Breast epithelium (tissue), 4 donors: ENCODE data around the gene XPO6. TPM values are rescaled to one million over a fixed set of nuclear protein-coding genes. Genes with fewer than 3 reads are reported as not detected.

Source experiments
- DNase-seq, 2 donors: peaks; one replicate each; pipeline ENCODE4 v3.0.0-alpha.2; 2019; ENCODE audit warnings: low spot score in 2 of 2
- H3K27ac ChIP-seq, 2 donors: fragments of 200-600 bp; sonication (generic) in 1 of 2; one replicate each; pipeline ENCODE4 v1.5.1; 2016 to 2019; ENCODE audit warnings: mild to moderate bottlenecking in 1 of 2
- H3K27me3 ChIP-seq, 2 donors: fragments of 200-600 bp; sonication (generic) in 1 of 2; one replicate each; pipeline versions ENCODE4 v1.5.1 to v1.6.0; 2017 to 2019; ENCODE audit warnings: control low read depth in 1 of 2, mild to moderate bottlenecking in 1 of 2
- H3K36me3 ChIP-seq: fragments of 200-600 bp; one replicate; pipeline ENCODE4 v1.5.1; 2019
- H3K4me1 ChIP-seq, 2 donors: fragments of 200-600 bp; sonication (generic); one replicate each; pipeline ENCODE4 v1.5.1; 2016 to 2019; ENCODE audit warnings: control low read depth in 1 of 2
- H3K4me3 ChIP-seq, 3 donors: fragments of 200-600 bp; sonication (generic); 1 replicate in 2 of 3; 2 replicates in 1 of 3; pipeline ENCODE4 v1.5.1; 2016 to 2019; ENCODE audit warnings: mild to moderate bottlenecking in 3 of 3, moderate library complexity in 2 of 3
- H3K9me3 ChIP-seq, 2 donors: fragments of 200-600 bp; sonication (generic) in 1 of 2; one replicate each; pipeline ENCODE4 v1.5.1; 2016 to 2019; ENCODE audit warnings: control low read depth in 1 of 2
- POLR2A ChIP-seq: fragments of 450-650 bp; IDR thresholded peaks from one replicate; pipeline ENCODE4 v1.6.1; 2016; ENCODE audit warnings: antibody characterized with exemption, mild to moderate bottlenecking, moderate library complexity
- POLR2AphosphoS5 ChIP-seq, 3 donors: sonication (generic); formaldehyde crosslinking; IDR thresholded peaks; one replicate each; pipeline ENCODE4 v1.6.1; 2017; ENCODE audit warnings: antibody characterized with exemption in 3 of 3
- intact Hi-C: fragments of 100-400 bp; cut with DNase I; formaldehyde crosslinking; loops from one replicate; pipeline ENCODE4 v1.15.1; 2023; ENCODE audit warnings: low total_unique reads
- total RNA-seq, 3 donors: library from RNA; depleted of rRNA; stranded (reverse); fragments of >200 nt; gene quantifications; one replicate each; pipeline ENCODE4 v1.1.0, GENCODE V29; 2016
- TF ChIP-seq, protein P1 (sequence below), 3 donors: fragments of 450-650 bp; IDR thresholded peaks; one replicate each; pipeline ENCODE4 v1.5.1; 2016 to 2017; ENCODE audit warnings: antibody characterized with exemption in 3 of 3, mild to moderate bottlenecking in 3 of 3, moderate library complexity in 3 of 3

Gene XPO6
- total RNA-seq, 3 donors from 2014 or later, result 66.4 to 84.6 (median 67.4) TPM

DNA sequence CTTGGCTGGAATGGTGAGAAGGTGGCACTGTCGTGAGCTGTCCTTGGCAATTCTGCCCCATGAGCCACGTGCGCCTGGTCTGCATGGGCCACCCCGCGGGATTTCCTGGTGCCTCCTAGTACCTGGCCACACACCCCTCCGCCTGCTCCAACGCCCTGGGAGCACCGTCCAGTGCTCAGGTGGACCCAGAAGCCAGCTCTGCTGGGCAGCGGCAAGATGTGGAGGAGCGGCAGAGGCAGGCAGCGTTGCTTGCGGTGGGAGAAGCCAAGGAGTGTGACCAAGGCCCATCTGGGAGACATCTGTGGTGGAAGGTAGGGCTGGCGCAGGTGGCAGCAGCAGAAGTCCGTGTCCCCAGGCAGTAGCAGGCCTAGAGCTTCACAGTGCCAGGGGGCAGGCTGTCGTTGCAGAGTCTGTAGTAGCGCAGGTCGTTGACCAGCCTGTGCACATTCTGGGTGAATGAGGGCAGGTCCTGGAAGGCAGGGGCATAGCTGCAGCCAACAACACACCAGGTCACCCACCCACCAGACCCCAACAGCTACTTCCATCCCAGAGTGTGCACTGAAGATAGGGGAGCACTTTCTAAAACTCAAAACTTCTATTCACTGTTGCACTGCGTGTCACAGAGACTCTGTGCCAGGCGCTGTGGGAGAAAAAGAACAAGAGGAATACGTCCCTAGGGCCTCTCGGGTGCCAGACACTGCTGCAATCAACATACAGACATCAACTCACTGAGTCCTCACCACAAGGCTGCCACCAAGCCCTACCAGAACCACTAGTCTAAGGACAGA is 113.4 kb downstream of the XPO6 start:
- H3K27me3 ChIP-seq, result no peaks in the 10 kb centered on the region
- TF ChIP-seq, protein P1, sequence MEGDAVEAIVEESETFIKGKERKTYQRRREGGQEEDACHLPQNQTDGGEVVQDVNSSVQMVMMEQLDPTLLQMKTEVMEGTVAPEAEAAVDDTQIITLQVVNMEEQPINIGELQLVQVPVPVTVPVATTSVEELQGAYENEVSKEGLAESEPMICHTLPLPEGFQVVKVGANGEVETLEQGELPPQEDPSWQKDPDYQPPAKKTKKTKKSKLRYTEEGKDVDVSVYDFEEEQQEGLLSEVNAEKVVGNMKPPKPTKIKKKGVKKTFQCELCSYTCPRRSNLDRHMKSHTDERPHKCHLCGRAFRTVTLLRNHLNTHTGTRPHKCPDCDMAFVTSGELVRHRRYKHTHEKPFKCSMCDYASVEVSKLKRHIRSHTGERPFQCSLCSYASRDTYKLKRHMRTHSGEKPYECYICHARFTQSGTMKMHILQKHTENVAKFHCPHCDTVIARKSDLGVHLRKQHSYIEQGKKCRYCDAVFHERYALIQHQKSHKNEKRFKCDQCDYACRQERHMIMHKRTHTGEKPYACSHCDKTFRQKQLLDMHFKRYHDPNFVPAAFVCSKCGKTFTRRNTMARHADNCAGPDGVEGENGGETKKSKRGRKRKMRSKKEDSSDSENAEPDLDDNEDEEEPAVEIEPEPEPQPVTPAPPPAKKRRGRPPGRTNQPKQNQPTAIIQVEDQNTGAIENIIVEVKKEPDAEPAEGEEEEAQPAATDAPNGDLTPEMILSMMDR (IDR thresholded peaks at IDR 0.05), result no peak
- no peak for TF ChIP-seq POLR2A
- TF ChIP-seq POLR2AphosphoS5 (IDR thresholded peaks at IDR 0.05), result no peak
- no peak for DNase-seq
- no peaks in the 10 kb centered on the region for H3K4me1 ChIP-seq
- intact Hi-C loops, result no loop called here
- H3K4me3 ChIP-seq, result no peak overlapping the region
- H3K9me3 ChIP-seq, result no peaks in the 10 kb centered on the region
- no peak overlapping the region for H3K27ac ChIP-seq
- H3K36me3 ChIP-seq, result peaks cover 6% of the 10 kb centered on the region

DNA sequence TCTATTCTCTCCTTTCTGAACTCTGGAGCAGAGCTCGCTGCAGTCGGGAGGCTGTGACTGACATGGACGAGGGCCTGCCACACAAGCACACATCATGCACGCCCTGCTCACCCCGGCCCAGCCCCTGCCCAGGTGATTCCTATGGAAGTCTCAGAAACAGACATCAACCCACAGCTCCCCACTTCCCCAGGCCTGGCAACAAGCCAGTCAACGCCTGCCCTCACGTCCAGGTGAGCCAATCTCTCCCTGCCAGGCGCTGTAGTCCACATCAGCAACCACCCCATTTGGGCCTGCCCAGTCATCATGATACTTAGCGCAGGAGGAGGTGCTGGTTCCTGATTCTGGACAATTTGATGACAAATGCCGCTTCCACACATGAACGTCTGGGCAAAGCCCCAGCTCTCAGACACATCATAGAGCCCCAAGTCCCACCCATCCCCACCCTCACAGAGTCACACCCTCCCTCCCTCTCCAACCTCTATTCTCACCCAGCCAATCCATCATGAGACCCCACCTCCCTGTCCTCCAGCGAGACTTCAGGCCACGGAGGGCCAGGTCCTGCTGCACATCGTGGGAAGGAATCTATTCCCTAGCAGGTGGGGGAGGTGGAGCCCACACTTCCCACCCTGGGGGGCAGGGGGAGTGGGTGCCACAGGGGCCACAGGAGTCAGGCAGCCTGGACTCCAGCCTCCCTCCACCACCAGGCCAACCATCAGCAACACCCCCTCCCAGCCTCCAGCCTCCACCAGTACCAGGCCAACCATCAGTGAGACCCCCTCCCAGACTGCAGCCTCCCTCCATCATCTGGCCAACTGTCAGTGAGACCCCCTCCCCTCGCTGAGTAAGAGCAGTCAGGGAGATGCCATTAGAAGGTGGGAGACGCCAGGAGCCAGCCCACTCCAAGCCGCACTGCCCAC is 114.5 kb downstream of the XPO6 start:
- intact Hi-C loops, result no loop called here
- Histone ChIP-seq H3K36me3 (peaks cover 6% of the 10 kb centered on the region), H3K4me1 (no peaks in the 10 kb centered on the region), H3K27ac (no peak overlapping the region), H3K4me3 (no peak overlapping the region), H3K27me3 (no peaks in the 10 kb centered on the region), H3K9me3 (no peaks in the 10 kb centered on the region)
- no peak for DNase-seq
- TF ChIP-seq POLR2A (no peak), POLR2AphosphoS5 (IDR thresholded peaks at IDR 0.05) (no peak)
- TF ChIP-seq, protein P1 (IDR thresholded peaks at IDR 0.05), result no peak

DNA sequence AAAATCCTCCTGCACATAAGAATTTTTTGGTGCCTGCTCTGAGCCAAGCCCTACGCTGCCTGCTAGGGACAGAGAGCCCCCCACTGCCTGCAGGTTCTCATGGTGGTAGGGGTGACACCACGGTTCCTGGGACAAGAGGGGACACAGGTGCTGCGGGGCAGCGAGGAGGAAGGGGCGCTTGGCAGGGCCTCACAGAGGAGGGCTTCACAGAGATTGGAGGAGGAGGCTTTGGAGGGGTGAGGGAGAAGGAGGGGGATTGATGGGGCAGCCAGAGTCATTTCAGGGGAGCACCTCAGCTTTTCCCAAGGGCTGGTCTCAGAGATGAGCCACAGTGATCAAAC is 118.4 kb downstream of the XPO6 start:
- H3K4me1 ChIP-seq, result no peaks in the 10 kb centered on the region
- no peaks in the 10 kb centered on the region for H3K27me3 ChIP-seq
- H3K36me3 ChIP-seq, result no peaks in the 10 kb centered on the region
- H3K9me3 ChIP-seq, result no peaks in the 10 kb centered on the region
- DNase-seq, result no peak
- H3K27ac ChIP-seq, result peak overlapping the region in 1 of 2 donors; percentile 40
- no peak overlapping the region for H3K4me3 ChIP-seq
- intact Hi-C loops, result no loop called here
- no peak for TF ChIP-seq POLR2A
- TF ChIP-seq, protein P1 (IDR thresholded peaks at IDR 0.05), result no peak
- no peak for TF ChIP-seq POLR2AphosphoS5 (IDR thresholded peaks at IDR 0.05)

DNA sequence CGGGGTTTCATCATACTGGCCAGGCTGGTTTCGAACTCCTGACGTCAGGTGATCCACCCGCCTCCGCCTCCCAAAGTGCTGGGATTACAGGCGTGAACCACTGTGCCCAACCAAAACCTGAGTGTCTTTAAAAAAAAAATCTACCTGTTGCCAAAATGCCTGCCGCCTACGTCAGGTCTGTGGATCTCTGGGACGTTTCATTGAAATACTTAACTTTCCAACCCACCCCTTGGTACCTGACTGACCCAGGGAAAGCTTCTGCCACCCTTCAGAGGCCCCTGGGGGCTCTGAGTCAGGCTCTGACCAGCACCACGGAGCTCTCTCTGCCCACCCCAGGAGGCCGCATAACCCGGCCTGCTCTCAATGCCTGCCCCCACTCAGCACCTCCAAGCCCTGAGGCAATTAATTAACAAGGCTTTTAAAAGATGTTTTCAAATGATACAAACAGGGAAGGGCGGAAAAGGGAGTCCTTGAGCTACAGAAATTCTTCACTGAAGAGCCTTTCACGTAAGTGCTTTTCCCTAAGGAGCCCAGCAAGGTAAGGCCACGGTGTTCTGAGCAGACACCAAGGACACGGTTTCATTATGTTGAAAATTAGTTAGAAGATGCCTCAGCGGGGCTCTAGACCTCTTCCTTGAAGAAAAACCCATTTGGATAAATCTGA is 118.9 kb downstream of the XPO6 start:
- no peak for DNase-seq
- intact Hi-C loops, result no loop called here
- H3K4me3 ChIP-seq, result no peak overlapping the region
- peak overlapping the region; percentile 38 to 40 for H3K27ac ChIP-seq
- TF ChIP-seq, protein P1 (IDR thresholded peaks at IDR 0.05), result no peak
- TF ChIP-seq POLR2AphosphoS5 (IDR thresholded peaks at IDR 0.05), result no peak
- no peak for TF ChIP-seq POLR2A
- H3K27me3 ChIP-seq, result no peaks in the 10 kb centered on the region
- no peaks in the 10 kb centered on the region for H3K4me1 ChIP-seq
- no peaks in the 10 kb centered on the region for H3K9me3 ChIP-seq
- no peaks in the 10 kb centered on the region for H3K36me3 ChIP-seq
